ENCODE measurements around the gene ZBTB16. TPM values are rescaled to one million over a fixed set of nuclear protein-coding genes. Genes with fewer than 3 reads are reported as not detected.
A peak's percentile ranks its signal among the peaks of the same experiment; 100 is the strongest.

Gene ZBTB16
- total and polyA plus RNA-seq, 5 donors: 49.8 to 89.7 (median 75.5) TPM

GRCh38 chr11:114277637-114278341 is 218.3 kb downstream of the ZBTB16 start:
- ATAC-seq: no peak
- no peak overlapping the region for H3K27ac ChIP-seq (ENCODE audit: low read length)
- WGBS: 87% methylated on average over 11 of the region's 11 CpGs
- H3K4me1 ChIP-seq (ENCODE audit: control insufficient read depth, insufficient read depth, low read length): peaks cover 6% of the 10 kb centered on the region
- DNase-seq: no peak
- no peaks in the 10 kb centered on the region for H3K27me3 ChIP-seq (ENCODE audit: control insufficient read depth, insufficient read depth)
- no peaks in the 10 kb centered on the region for H3K9me3 ChIP-seq (ENCODE audit: control insufficient read depth, low read length)
- no peak overlapping the region for H3K4me3 ChIP-seq (ENCODE audit: low read length)
- intact Hi-C loops (cut with DNase I): no loop called here

GRCh38 chr11:114278342-114279065 is 219.0 kb downstream of the ZBTB16 start:
- Histone ChIP-seq H3K4me1 (ENCODE audit: control insufficient read depth, insufficient read depth, low read length) (peaks cover 6% of the 10 kb centered on the region), H3K27ac (ENCODE audit: low read length) (no peak overlapping the region), H3K9me3 (ENCODE audit: control insufficient read depth, low read length) (no peaks in the 10 kb centered on the region), H3K27me3 (ENCODE audit: control insufficient read depth, insufficient read depth) (no peaks in the 10 kb centered on the region), H3K4me3 (ENCODE audit: low read length) (no peak overlapping the region)
- 87% methylated on average over 4 of the region's 4 CpGs for WGBS
- ATAC-seq (no peak), DNase-seq (no peak)
- intact Hi-C loops (cut with DNase I): no loop called here

- Histone ChIP-seq H3K4me1 (ENCODE audit: control insufficient read depth, insufficient read depth, low read length) (peaks cover 9% of the 10 kb centered on the region), H3K27me3 (ENCODE audit: control insufficient read depth, insufficient read depth) (no peaks in the 10 kb centered on the region), H3K9me3 (ENCODE audit: control insufficient read depth, low read length) (no peaks in the 10 kb centered on the region), H3K4me3 (ENCODE audit: low read length) (no peak overlapping the region), H3K27ac (ENCODE audit: low read length) (no peak overlapping the region)
- WGBS: 79% methylated on average over 9 of the region's 9 CpGs
- ATAC-seq: peak; percentile 30 to 71
- no peak for DNase-seq
- intact Hi-C loops (cut with DNase I): loop anchor here in 1 of 4 donors (10.0 kb wide), 1 partner anchor 65 kb away; no protein-coding TSS in a partner anchor
Observed at GRCh38 chr11:114279792-114280546, 220.5 kb downstream of the ZBTB16 start.

- WGBS: 40% methylated on average over 6 of the region's 6 CpGs
- Histone ChIP-seq H3K9me3 (ENCODE audit: control insufficient read depth, low read length) (no peaks in the 10 kb centered on the region), H3K27ac (ENCODE audit: low read length) (no peak overlapping the region), H3K4me3 (ENCODE audit: low read length) (no peak overlapping the region), H3K4me1 (ENCODE audit: control insufficient read depth, insufficient read depth, low read length) (peaks cover 9% of the 10 kb centered on the region), H3K27me3 (ENCODE audit: control insufficient read depth, insufficient read depth) (no peaks in the 10 kb centered on the region)
- ATAC-seq (peak; percentile 83 to 88), DNase-seq (peak; percentile 65 to 86 (median 79))
- intact Hi-C loops (cut with DNase I): loop anchor here in 1 of 4 donors (10.0 kb wide), 1 partner anchor 64 kb away; no protein-coding TSS in a partner anchor
Observed at GRCh38 chr11:114280696-114281095, 221.2 kb downstream of the ZBTB16 start.

GRCh38 chr11:114281388-114281956 is 222.0 kb downstream of the ZBTB16 start:
- 76% methylated on average over 1 of the region's 1 CpG for WGBS
- DNase-seq (no peak), ATAC-seq (no peak)
- no peak overlapping the region for H3K27ac ChIP-seq (ENCODE audit: low read length)
- peaks cover 9% of the 10 kb centered on the region for H3K4me1 ChIP-seq (ENCODE audit: control insufficient read depth, insufficient read depth, low read length)
- no peaks in the 10 kb centered on the region for H3K9me3 ChIP-seq (ENCODE audit: control insufficient read depth, low read length)
- no peaks in the 10 kb centered on the region for H3K27me3 ChIP-seq (ENCODE audit: control insufficient read depth, insufficient read depth)
- H3K4me3 ChIP-seq (ENCODE audit: low read length): no peak overlapping the region
- intact Hi-C loops (cut with DNase I): loop anchor here in 1 of 4 donors (10.0 kb wide), 1 partner anchor 63 kb away; no protein-coding TSS in a partner anchor

- 82% methylated on average over 3 of the region's 3 CpGs for WGBS
- ATAC-seq (no peak), DNase-seq (no peak)
- peaks cover 9% of the 10 kb centered on the region for H3K4me1 ChIP-seq (ENCODE audit: control insufficient read depth, insufficient read depth, low read length)
- H3K27me3 ChIP-seq (ENCODE audit: control insufficient read depth, insufficient read depth): no peaks in the 10 kb centered on the region
- intact Hi-C loops (cut with DNase I): loop anchor here in 1 of 4 donors (10.0 kb wide), 1 partner anchor 62 kb away; no protein-coding TSS in a partner anchor
- H3K9me3 ChIP-seq (ENCODE audit: control insufficient read depth, low read length): no peaks in the 10 kb centered on the region
- no peak overlapping the region for H3K4me3 ChIP-seq (ENCODE audit: low read length)
- no peak overlapping the region for H3K27ac ChIP-seq (ENCODE audit: low read length)
Observed at GRCh38 chr11:114282488-114282887, 223.0 kb downstream of the ZBTB16 start.

- DNase-seq (no peak), ATAC-seq (no peak)
- Histone ChIP-seq H3K4me1 (ENCODE audit: control insufficient read depth, insufficient read depth, low read length) (peaks cover 9% of the 10 kb centered on the region), H3K27me3 (ENCODE audit: control insufficient read depth, insufficient read depth) (no peaks in the 10 kb centered on the region), H3K9me3 (ENCODE audit: control insufficient read depth, low read length) (no peaks in the 10 kb centered on the region), H3K4me3 (ENCODE audit: low read length) (no peak overlapping the region), H3K27ac (ENCODE audit: low read length) (no peak overlapping the region)
- 75% methylated on average over 3 of the region's 3 CpGs for WGBS
- intact Hi-C loops (cut with DNase I): loop anchor here in 1 of 4 donors (10.0 kb wide), 1 partner anchor 61 kb away; no protein-coding TSS in a partner anchor
Observed at GRCh38 chr11:114283422-114283821, 223.9 kb downstream of the ZBTB16 start.

- DNase-seq (peak in 2 of 3 donors; percentile 67 to 77), ATAC-seq (peak; percentile 22 to 34)
- Histone ChIP-seq H3K27me3 (ENCODE audit: control insufficient read depth, insufficient read depth) (no peaks in the 10 kb centered on the region), H3K27ac (ENCODE audit: low read length) (peak overlapping the region; percentile 42), H3K4me1 (ENCODE audit: control insufficient read depth, insufficient read depth, low read length) (peaks cover 9% of the 10 kb centered on the region), H3K4me3 (ENCODE audit: low read length) (no peak overlapping the region), H3K9me3 (ENCODE audit: control insufficient read depth, low read length) (no peaks in the 10 kb centered on the region)
- intact Hi-C loops (cut with DNase I): loop anchor here in 1 of 4 donors (10.0 kb wide), 1 partner anchor 61 kb away; no protein-coding TSS in a partner anchor
- 47% methylated on average over 2 of the region's 2 CpGs for WGBS
Observed at GRCh38 chr11:114284021-114284420, 224.5 kb downstream of the ZBTB16 start.

- intact Hi-C loops (cut with DNase I): loop anchor here in 1 of 4 donors (10.0 kb wide), 1 partner anchor 60 kb away; no protein-coding TSS in a partner anchor
- no peak for ATAC-seq
- Histone ChIP-seq H3K27ac (ENCODE audit: low read length) (no peak overlapping the region), H3K4me3 (ENCODE audit: low read length) (no peak overlapping the region), H3K27me3 (ENCODE audit: control insufficient read depth, insufficient read depth) (no peaks in the 10 kb centered on the region), H3K4me1 (ENCODE audit: control insufficient read depth, insufficient read depth, low read length) (peaks cover 9% of the 10 kb centered on the region), H3K9me3 (ENCODE audit: control insufficient read depth, low read length) (no peaks in the 10 kb centered on the region)
- 94% methylated on average over 7 of the region's 7 CpGs for WGBS
- no peak for DNase-seq
Observed at GRCh38 chr11:114284914-114285313, 225.4 kb downstream of the ZBTB16 start.

- ATAC-seq: no peak
- H3K27me3 ChIP-seq (ENCODE audit: control insufficient read depth, insufficient read depth): no peaks in the 10 kb centered on the region
- H3K9me3 ChIP-seq (ENCODE audit: control insufficient read depth, low read length): no peaks in the 10 kb centered on the region
- WGBS: 85% methylated on average over 3 of the region's 3 CpGs
- H3K4me1 ChIP-seq (ENCODE audit: control insufficient read depth, insufficient read depth, low read length): peaks cover 9% of the 10 kb centered on the region
- DNase-seq: no peak
- intact Hi-C loops (cut with DNase I): loop anchor here in 1 of 4 donors (10.0 kb wide), 1 partner anchor 59 kb away; no protein-coding TSS in a partner anchor
- no peak overlapping the region for H3K4me3 ChIP-seq (ENCODE audit: low read length)
- no peak overlapping the region for H3K27ac ChIP-seq (ENCODE audit: low read length)
Observed at GRCh38 chr11:114285599-114285998, 226.1 kb downstream of the ZBTB16 start.
